Keratinocyte (primary cell): ENCODE measurements around the gene CGREF1.

Experiments used
- CTCF ChIP-seq, 3 experiments: IDR thresholded peaks in 1 of 3; conservative IDR thresholded peaks in 1 of 3; optimal IDR thresholded peaks in 1 of 3; 2 replicates in 2 of 3; 3 replicates in 1 of 3; pipeline versions ENCODE3 to v1.5.1; 2011; ENCODE audit warnings: low read length in 3 of 3, mild to moderate bottlenecking in 3 of 3, moderate library complexity in 2 of 3, control low read depth in 1 of 3, inconsistent platforms in 1 of 3; ENCODE audit not compliant: insufficient read depth in 2 of 3; ENCODE audit errors: extremely low read depth in 1 of 3
- EZH2 ChIP-seq: IDR thresholded peaks from one replicate; pipeline ENCODE4 v1.6.1; 2012; ENCODE audit warnings: inconsistent platforms, mild to moderate bottlenecking, low read length, moderate library complexity

GRCh38 chr2:27152796-27153464, 34.0 kb upstream of the CGREF1 start:
- TF ChIP-seq CTCF (optimal IDR thresholded peaks at IDR 0.05 in 1 of 3, IDR thresholded peaks at IDR 0.05 in 1 of 3, conservative IDR thresholded peaks at IDR 0.05 in 1 of 3; ENCODE audit: extremely low read depth in 1 of 3, insufficient read depth in 2 of 3, low read length in 3 of 3) (no peak), EZH2 (no peak)
